Stimulated activated CD4-positive, alpha-beta T cell treated with anti-CD3 and anti-CD28 coated beads, Interleukin-2, amount 100 ng/mL, for 48 hours (primary cell): ENCODE data around the gene FAM90A26.
"Not testable (repeated sequence)": the region's sequence is repeated elsewhere in the genome, so short reads cannot be mapped to it uniquely, and the experiment has no call there.

Experiments
- DNase-seq, 2 donors: peaks; one replicate each; pipeline ENCODE4 v3.0.0-alpha.2; 2020

Gene FAM90A26

DNA sequence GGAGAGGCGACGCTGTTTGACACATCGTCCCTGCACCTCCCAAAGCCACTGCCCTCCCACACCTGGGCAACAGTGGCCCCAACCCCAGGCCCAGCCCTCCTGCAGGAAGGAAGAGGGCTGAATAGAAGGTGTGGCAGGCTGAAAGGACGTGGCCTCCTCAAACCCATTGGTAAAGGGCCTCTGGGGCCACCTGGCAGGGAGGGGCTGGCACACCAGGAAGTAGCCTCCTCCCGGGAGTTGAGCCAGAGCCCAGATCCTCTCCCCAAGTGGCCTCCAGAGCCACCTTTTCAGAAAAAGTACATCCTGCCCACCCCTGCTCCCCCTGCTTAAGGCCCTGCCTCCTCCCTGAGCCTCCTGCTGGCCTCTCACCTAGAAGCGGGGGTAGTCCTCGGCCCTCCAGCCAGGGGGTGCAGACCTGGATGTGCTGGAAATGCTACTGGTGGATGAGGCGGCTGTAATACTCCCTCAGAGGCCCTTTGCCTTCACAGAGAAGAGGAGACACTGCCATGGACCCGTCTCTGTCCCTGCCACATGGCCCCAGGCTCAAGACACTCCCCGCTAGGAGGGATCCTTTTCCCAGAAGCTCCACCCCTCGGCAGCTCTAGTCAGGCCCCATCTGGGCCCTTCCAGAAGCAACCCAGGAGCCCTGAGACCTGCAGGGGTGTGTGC is at the start of gene FAM90A26:
Gene FAM90A26 (plus strand): TSS at position 619 of the 669 bp plus-strand sequence. CDS start 2,764 bp downstream, outside the sequence.
- DNase-seq = not testable (repeated sequence)

DNA sequence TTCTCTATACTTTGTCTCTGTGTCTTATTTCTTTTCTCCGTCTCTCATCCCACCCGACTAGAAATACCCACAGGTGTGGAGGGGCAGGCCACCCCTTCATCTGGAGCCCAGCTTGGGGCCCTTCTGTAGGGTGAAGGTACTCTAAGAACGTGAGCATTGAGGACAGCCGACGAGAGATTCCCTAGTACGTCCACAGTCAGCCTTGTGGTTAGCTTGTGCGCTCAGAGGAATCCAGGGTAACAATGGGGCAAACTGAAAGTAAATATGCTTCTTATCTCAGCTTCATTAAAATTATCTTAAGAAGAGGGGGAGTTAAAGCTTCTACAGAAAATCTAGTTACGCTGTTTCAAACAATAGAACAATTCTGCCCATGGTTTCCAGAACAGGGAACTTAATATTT is 47.5 kb upstream of the FAM90A26 start:
- DNase-seq = not testable (repeated sequence)

GRCh38 chr4:9123572-9124007 is 46.6 kb upstream of the FAM90A26 start:
- peak; percentile 10 to 27 for DNase-seq

DNA sequence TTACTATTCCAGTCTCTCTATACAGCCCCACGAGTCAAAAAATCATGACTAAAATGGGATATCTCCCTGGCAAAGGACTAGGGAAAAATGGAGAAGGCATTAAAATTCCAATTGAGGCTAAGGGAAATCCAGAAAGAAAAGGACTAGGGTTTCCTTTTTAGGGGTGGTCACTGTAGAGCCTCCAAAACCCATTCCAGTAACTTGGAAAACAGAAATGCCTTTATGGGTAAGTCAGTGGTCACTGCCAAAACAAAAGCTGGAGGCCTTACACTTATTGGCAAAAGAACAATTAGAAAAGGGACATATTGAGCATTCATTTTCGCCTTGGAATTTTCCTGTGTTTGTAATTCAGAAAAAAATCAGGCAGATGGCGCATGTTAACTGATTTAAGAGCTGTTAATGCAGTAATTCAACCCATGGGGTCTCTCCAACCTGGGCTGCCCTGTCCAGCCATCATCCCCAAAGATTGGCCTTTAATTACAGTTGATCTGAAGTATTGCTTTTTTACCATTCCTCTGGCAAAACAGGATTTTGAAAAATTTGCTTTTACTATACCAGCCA is 44.5 kb upstream of the FAM90A26 start:
- DNase-seq = not testable (repeated sequence)

DNA sequence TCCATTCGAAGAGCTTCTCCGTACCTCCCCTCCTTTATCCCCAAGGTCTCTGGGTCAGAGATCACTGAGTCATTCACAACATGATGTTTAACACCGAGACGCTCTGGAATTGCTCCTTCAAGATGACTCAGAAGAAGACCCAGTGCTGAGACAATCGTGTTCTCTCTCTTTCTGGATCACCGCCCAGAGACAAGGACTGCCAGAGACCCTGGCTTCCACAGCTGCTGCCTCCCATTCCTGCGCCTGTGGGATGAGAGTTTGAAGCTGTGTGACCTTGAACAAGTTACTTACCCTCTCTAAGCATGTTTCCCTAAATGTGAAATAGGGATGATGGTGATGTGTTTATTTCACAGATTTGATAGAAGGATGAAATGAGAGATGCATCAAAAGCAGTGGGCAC is 38.8 kb upstream of the FAM90A26 start:
- DNase-seq = not testable (repeated sequence)

GRCh38 chr4:9132849-9133248 is 37.4 kb upstream of the FAM90A26 start:
- not testable (repeated sequence) for DNase-seq

GRCh38 chr4:9134011-9134410 is 36.2 kb upstream of the FAM90A26 start:
- not testable (repeated sequence) for DNase-seq

DNA sequence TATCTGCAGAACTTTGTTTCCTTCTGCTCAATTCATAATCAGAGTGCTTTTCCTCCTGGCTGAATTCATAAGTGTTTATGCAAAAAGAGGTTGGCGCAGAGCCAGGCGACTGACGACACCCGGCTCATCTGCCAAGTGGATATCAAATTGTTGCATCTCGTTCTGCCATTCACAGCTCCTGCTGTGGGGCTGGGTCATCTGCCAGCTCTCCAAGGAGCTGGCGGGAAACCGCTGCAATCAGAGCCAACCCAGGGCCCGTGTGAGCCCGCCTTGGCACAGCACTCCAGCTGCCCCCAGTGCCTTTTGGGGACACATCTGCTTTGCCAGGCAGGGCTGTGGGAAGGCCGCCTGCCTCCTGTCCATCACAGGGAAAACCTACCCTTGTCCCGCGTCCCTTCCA is 35.7 kb upstream of the FAM90A26 start:
- DNase-seq = not testable (repeated sequence)

DNA sequence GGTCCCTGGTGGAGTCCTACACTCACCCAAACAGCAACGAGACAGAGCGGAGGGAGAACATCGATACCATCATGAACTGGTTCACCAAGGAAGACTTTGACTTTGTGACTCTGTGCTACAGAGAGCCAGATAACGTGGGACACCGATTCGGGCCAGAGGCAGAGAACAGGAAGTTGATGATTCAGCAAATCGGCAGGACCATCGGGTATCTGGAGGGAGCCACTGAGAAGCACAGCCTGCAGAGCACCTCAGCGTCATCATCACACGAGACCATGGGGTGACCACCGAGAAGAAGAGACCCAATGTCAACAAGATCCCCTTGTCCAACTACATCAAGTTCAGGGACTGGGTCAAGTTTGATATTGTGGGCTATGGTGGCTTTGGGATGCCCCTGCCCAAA is 29.2 kb upstream of the FAM90A26 start:
- DNase-seq = not testable (repeated sequence)

DNA sequence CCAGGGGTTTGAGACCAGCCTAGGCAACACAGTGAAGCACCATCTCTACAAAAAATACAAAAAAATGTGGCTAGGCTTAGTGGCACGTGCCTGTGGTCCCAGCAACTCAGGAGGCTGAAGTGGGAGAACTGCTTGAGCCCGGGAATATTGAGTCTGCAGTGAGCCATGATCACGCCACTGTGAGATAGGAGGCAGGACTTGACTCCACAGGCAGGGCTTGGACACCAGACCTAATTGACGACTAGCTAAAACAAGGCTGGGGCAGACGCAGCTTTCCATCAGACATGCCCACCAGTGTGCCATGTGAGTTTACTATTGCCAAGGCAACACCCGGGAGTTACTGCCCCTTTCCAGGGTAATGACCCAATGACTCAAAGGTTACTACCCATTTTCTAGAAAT is 27.4 kb upstream of the FAM90A26 start:
- DNase-seq = not testable (repeated sequence)

DNA sequence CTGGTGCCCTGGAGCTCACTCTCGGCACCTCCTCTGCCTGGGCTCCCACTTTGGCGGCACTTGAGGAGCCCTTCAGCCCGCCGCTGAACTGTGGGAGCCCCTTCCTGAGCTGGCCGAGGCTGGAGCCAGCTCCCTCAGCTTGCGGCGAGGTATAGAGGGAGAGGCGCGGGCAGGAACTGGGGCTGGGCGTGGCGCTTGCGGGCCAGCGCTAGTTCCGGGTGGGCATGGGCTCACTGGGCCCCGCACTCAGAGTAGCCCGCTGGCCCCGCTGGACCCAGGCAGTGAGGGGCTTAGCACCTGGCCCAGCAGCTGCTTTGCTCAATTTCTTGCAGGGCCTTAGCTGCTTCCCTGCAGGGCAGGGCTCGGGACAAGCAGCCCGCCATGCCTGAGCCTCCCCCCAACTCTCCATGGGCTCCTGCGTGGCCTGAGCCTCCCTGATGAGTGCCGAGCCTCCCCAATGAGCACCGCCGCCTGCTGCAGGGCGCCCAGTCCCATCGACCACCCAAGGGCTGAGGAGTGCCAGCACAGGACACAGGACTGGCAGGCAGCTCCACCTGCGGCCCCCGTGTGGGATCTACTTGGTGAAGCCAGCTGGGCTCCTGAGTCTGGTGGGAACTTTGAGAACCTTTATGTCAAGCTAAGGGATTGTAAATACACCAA is 26.7 kb upstream of the FAM90A26 start:
- DNase-seq = no peak

DNA sequence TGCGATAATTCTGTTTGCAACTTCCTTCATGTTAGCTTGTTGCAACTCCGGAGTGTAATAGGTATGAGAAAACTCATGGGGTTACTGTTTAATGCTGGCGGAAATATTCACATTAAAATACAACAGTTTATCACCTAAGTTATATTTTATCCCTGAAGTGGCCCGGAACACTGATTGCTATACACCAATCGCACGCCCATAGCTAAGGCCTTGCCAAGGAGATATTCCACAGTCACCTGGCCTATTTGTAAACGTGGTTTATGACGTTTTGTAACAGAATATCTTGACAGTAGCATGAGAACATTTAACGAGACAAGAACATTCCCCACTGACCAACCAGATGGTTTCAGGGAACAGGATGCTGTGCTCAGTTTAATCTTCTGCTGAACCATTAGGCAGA is 23.2 kb upstream of the FAM90A26 start:
- no peak for DNase-seq

- DNase-seq = not testable (repeated sequence)
Observed at GRCh38 chr4:9147368-9147767, 22.8 kb upstream of the FAM90A26 start.

DNA sequence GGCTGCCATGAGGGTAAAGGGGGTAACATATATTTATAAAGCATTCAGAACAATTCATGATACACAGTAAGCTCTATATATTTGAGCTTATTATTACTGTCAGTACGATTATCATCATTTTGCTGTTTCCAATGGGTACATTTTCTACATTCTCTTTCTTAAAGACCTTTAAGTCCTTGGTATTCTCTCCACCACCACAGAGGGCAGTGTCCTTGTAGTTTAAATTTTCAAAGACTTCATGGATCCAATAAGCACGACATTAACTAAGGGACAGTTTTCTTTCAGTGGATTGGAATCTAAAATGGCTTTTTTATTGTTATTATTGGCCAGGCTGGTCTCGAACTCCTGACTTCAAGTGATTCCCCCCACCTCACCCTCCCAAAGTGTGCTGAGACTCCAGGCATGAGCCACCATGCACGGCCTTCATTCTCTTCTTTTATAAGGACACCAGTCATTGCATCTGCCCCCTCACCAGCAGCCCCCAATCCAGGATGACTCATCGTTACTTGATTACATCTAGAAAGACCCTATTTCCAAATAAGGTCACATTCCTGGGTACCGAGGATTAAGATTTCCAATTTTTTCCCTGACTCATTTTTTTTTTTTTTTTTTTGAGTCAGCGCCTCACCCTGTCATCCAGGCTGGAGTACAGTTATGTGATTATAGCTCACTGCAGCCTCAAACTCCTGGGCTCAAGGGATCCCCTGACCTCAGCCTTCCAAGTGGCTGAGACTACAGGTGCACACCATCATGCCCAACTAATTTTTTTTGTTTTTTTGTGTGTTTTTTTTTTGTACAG is 21.4 kb upstream of the FAM90A26 start:
- DNase-seq = not testable (repeated sequence)

GRCh38 chr4:9151809-9152179 is 18.4 kb upstream of the FAM90A26 start:
- not testable (repeated sequence) for DNase-seq

DNA sequence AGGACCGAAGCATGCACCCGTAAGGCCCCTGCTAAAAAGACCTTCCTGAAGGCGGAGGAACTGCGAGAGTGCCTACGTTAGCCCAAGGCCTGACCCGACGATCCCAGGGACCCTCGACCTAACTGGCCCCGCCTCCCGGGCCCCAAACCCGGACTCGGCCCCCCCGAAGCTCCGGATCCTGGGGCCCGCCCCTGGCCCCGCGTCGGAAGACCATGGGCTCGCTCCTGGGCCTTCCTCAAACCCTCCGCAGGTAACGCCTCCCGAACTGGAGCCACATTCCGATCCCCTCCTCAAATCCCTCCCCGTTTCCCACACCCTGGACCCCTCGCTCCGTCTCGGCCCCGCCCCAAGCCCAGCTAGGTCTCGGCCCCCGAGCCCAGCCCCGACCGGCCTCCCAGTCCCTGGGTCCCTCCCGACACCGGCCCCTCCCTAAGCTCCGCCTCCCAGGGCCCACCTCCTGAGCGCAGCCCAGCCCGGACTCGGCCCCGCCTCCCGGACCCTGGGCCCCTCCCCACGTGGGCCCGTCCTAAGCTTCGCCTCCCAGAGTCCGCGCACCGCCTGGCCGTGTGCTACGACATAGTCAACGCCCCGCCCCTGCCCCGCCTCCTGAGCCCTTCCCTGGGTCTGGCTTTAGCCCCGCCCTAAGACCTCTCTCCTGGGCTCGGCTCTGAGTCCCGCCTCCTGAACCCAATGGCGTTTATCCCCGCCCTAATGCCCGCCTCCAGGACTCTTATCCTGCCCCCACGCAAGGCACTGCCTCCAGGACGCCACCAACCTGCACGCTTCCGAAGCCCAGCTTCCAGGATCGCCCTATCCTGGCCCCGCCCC is 17.8 kb upstream of the FAM90A26 start:
- peak; percentile 91 to 92 for DNase-seq

DNA sequence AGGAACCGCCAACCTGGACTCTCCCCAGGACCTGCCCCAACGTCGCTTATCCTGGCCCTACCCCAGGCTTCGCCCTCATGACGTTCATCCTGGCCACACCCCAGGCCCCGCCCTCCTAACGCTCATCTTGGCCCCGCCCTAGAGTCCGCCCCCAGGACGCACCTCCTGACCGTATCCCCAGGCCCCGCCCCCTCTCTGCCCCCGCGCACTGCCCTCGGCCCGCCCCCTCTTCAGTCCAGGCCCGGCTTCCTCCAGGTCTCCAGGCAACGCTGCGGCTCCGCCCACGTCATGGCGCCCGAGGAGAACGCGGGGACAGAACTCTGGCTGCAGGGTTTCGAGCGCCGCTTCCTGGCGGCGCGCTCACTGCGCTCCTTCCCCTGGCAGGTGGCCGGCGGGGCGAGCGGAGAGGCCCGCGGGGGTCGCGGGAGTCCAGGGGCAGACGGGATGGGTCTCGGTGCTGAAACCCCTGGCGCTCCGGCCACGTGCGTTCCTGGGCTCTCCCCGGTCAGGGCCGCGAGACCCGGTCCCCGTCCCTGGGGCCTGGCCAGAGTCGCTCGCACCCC is 17.1 kb upstream of the FAM90A26 start:
- peak; percentile 92 to 95 for DNase-seq

- DNase-seq = not testable (repeated sequence)
Observed at GRCh38 chr4:9153571-9154157, 16.5 kb upstream of the FAM90A26 start.

DNA sequence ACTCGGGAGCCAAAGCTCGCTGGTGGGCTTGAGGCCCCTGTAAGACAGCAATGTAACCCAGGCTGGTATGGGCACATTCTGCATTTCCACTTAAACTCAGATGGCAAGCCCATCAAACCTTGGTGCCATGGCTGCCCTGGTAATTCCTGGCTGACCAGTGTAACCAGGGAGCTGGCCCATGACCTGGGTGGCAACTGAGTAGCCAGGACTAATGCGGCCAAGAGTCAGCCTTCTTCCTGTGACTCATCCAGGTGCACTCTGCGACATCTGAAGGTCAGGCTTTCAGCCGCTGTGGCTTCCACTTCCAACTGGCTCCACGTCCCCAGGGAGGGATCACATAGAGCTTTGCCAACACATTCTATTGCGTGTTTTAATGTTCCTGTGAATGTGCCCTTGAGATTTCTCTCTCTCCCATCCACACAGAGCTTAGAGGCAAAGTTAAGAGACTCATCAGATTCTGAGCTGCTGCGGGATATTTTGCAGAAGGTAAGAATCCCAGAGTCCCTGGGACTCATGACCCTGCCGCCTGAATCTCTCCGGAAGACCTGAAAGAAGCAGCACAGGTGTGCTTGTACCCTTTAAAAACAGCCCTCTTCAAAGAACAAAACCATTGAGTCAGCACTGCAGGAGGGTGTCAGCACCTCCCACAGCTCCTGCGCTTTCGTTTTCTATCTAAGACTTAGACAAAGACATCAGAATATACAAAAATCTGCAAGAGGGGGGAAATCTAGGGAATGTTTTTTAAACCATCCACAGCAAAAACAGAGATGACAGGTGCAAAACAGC is 14.9 kb upstream of the FAM90A26 start:
- not testable (repeated sequence) for DNase-seq

- peak in 1 of 2 donors; percentile 27 for DNase-seq
Observed at GRCh38 chr4:9158392-9158791, 11.8 kb upstream of the FAM90A26 start.

- DNase-seq = not testable (repeated sequence)
Observed at GRCh38 chr4:9160046-9160445, 10.2 kb upstream of the FAM90A26 start.
